Stomach (tissue), 9 donors: ENCODE data around the gene IDH3B. TPM values are rescaled to one million over a fixed set of nuclear protein-coding genes. Genes with fewer than 3 reads are reported as not detected.

Source experiments
- DNase-seq, 2 donors: peaks; one replicate each; pipeline versions ENCODE4 v3.0.0 to v3.0.0-alpha.2; 2013 to 2019
- H3K27ac ChIP-seq, 5 donors: fragments of 200-600 bp in 4 of 5; sonication (generic) in 4 of 5; one replicate each; pipeline ENCODE4 v1.5.1; 2013 to 2019; ENCODE audit warnings: mild to moderate bottlenecking in 1 of 5, moderate library complexity in 1 of 5
- H3K27me3 ChIP-seq, 3 donors: fragments of 200-600 bp; sonication (generic); one replicate each; pipeline ENCODE4 v1.5.1; 2017 to 2019; ENCODE audit warnings: mixed run types in 1 of 3
- H3K36me3 ChIP-seq, 4 donors: fragments of 200-600 bp; sonication (generic); 1 replicate in 3 of 4; 2 replicates in 1 of 4; pipeline ENCODE4 v1.5.1; 2016 to 2019
- H3K4me1 ChIP-seq, 4 donors: fragments of 200-600 bp; sonication (generic); one replicate each; pipeline ENCODE4 v1.5.1; 2016 to 2019
- H3K4me3 ChIP-seq, 4 donors: fragments of 200-600 bp; sonication (generic) in 3 of 4; one replicate each; pipeline ENCODE4 v1.5.1; 2016 to 2019; ENCODE audit warnings: mild to moderate bottlenecking in 1 of 4
- H3K9me3 ChIP-seq, 4 donors: fragments of 200-600 bp; sonication (generic); one replicate each; pipeline ENCODE4 v1.5.1; 2016 to 2019
- CTCF ChIP-seq, 7 experiments: fragments of 450-650 bp in 4 of 7; fragments of 200-600 bp in 3 of 7; sonication (generic) in 3 of 7; IDR thresholded peaks; one replicate each; pipeline ENCODE4 v1.5.1; 2016 to 2019; ENCODE audit warnings: antibody characterized with exemption in 7 of 7, control low read depth in 2 of 7, mild to moderate bottlenecking in 1 of 7
- EP300 ChIP-seq: sonication (generic); formaldehyde crosslinking; IDR thresholded peaks from one replicate; pipeline ENCODE4 v1.6.1; 2017; ENCODE audit warnings: antibody characterized with exemption
- POLR2A ChIP-seq, 4 donors: fragments of 450-650 bp; IDR thresholded peaks; one replicate each; pipeline ENCODE4 v1.6.1; 2016; ENCODE audit warnings: antibody characterized with exemption in 4 of 4, control low read depth in 2 of 4, mild to moderate bottlenecking in 1 of 4, moderate library complexity in 1 of 4
- POLR2AphosphoS5 ChIP-seq, 3 donors: sonication (generic); formaldehyde crosslinking; IDR thresholded peaks; one replicate each; pipeline ENCODE4 v1.6.1; 2016; ENCODE audit warnings: antibody characterized with exemption in 3 of 3
- WGBS, 5 donors: extraction: QIAGEN DNeasy Blood & Tissue Kit in 3 of 5; methylation state at CpG; one replicate each; pipeline versions ENCODE4 v1.1.5 to v1.1.7; 2013 to 2018; 5-methylcytosine and 5-hydroxymethylcytosine counted together
- intact Hi-C: fragments of 100-400 bp; cut with DNase I; formaldehyde crosslinking; loops from one replicate; pipeline ENCODE4 v1.15.1; 2023; ENCODE audit warnings: low total_unique reads
- polyA plus RNA-seq, 3 donors: library from polyadenylated mRNA; stranded (reverse); fragments of 200-250 nt; gene quantifications; one replicate each; pipeline ENCODE4 v1.2.3, GENCODE V29; 2013
- total RNA-seq, 5 donors: library from RNA; depleted of rRNA; stranded (reverse); fragments of >200 nt; gene quantifications; one replicate each; pipeline versions ENCODE4 v1.1.0 to v1.2.3, GENCODE V29; 2014 to 2016
- donor health status: healthy with polysubstance abuse.
- donor health status: Bipolar disorder and iron deficiency.
- donor health status: healthy.

IDH3B gene
- total and polyA plus RNA-seq, 8 donors = 1.8 to 134 (median 81.1) TPM

- Histone ChIP-seq H3K36me3 (no peaks in the 10 kb centered on the region), H3K4me1 (peaks cover 9 to 24% (median 19%) of the 10 kb centered on the region in 4 donors), H3K27me3 (peaks cover 0 to 49% (median 17%) of the 10 kb centered on the region in 3 donors), H3K4me3 (peak overlapping the region; percentile 53 to 63 (median 61)), H3K27ac (peak overlapping the region in 1 of 5 donors; percentile 94), H3K9me3 (no peaks in the 10 kb centered on the region)
- peak; percentile 23 to 49 for DNase-seq
- TF ChIP-seq POLR2A (IDR thresholded peaks at IDR 0.05) (no peak), POLR2AphosphoS5 (IDR thresholded peaks at IDR 0.05) (no peak), EP300 (no peak), CTCF (IDR thresholded peaks at IDR 0.05) (no peak)
- 22 to 64% (median 28%) methylated on average over 6 to 23 of the region's 23 CpGs for WGBS, 5 donors
- intact Hi-C loops = no loop called here
Observed at GRCh38 chr20:2694008-2694471, 30.0 kb upstream of the IDH3B start.

GRCh38 chr20:2693286-2694007, 29.4 kb upstream of the IDH3B start:
- 0 to 6% (median 3%) methylated on average over 4 to 76 of the region's 89 CpGs for WGBS, 5 donors
- peak overlapping the region in 3 of 5 donors; percentile 33 to 94 (median 52) for H3K27ac ChIP-seq

GRCh38 chr20:2692886-2693285, 28.9 kb upstream of the IDH3B start:
- no peak for TF ChIP-seq POLR2AphosphoS5 (IDR thresholded peaks at IDR 0.05)
- no peak for TF ChIP-seq CTCF (IDR thresholded peaks at IDR 0.05)
- no peak for TF ChIP-seq EP300
- no peak for TF ChIP-seq POLR2A (IDR thresholded peaks at IDR 0.05)
- 0 to 2% (median 0%) methylated on average over 5 to 58 of the region's 64 CpGs; no CpG with 5 or more reads in 2 of the 5 donors for WGBS, 5 donors
- H3K9me3 ChIP-seq = no peaks in the 10 kb centered on the region
- peak overlapping the region; percentile 53 to 63 (median 61) for H3K4me3 ChIP-seq
- peak overlapping the region in 2 of 5 donors; percentile 52 to 94 for H3K27ac ChIP-seq
- DNase-seq = peak in 1 of 2 donors; percentile 25
- H3K36me3 ChIP-seq = no peaks in the 10 kb centered on the region
- peaks cover 0 to 45% (median 17%) of the 10 kb centered on the region in 3 donors for H3K27me3 ChIP-seq
- peaks cover 9 to 31% (median 22%) of the 10 kb centered on the region in 4 donors for H3K4me1 ChIP-seq
- intact Hi-C loops = no loop called here

More at GRCh38 chr20:2693286-2694007, 29.4 kb upstream of the IDH3B start:
- no peaks in the 10 kb centered on the region for H3K9me3 ChIP-seq
- DNase-seq = peak; percentile 38 to 81
- no peak for TF ChIP-seq CTCF (IDR thresholded peaks at IDR 0.05)
- TF ChIP-seq POLR2AphosphoS5 (IDR thresholded peaks at IDR 0.05) = no peak
- TF ChIP-seq POLR2A (IDR thresholded peaks at IDR 0.05) = no peak
- no peak for TF ChIP-seq EP300
- H3K4me3 ChIP-seq = peak overlapping the region; percentile 53 to 63 (median 61)
- peaks cover 9 to 26% (median 19%) of the 10 kb centered on the region in 4 donors for H3K4me1 ChIP-seq
- peaks cover 0 to 49% (median 17%) of the 10 kb centered on the region in 3 donors for H3K27me3 ChIP-seq
- H3K36me3 ChIP-seq = no peaks in the 10 kb centered on the region
- intact Hi-C loops = no loop called here

- peaks cover 9 to 35% (median 24%) of the 10 kb centered on the region in 4 donors for H3K4me1 ChIP-seq
- H3K4me3 ChIP-seq = peak within 1 kb of the TSS; percentile 53 to 63 (median 61)
- H3K27me3 ChIP-seq = peaks cover 0 to 47% (median 17%) of the 10 kb centered on the region in 3 donors
- 2 to 7% (median 4%) methylated on average over 21 to 101 of the region's 106 CpGs for WGBS, 5 donors
- DNase-seq = peak; percentile 55 to 87
- H3K36me3 ChIP-seq = no peaks in the 10 kb centered on the region
- intact Hi-C loops = no loop called here
- peak within 1 kb of the TSS; percentile 9 to 94 (median 85) for H3K27ac ChIP-seq
- TF ChIP-seq POLR2A (IDR thresholded peaks at IDR 0.05) = no peak
- peak in 1 of 3 donors; percentile 26 for TF ChIP-seq POLR2AphosphoS5 (IDR thresholded peaks at IDR 0.05)
- H3K9me3 ChIP-seq = no peaks in the 10 kb centered on the region
Observed at GRCh38 chr20:2692036-2692885, 28.2 kb upstream of the IDH3B start, which contains the start of gene EBF4. EBF4 (plus strand) TSS chr20:2692780; CDS start chr20:2693646, 866 bp downstream.
